Measurements from ENCODE around the gene LCT. TPM values are rescaled to one million over a fixed set of nuclear protein-coding genes. Genes with fewer than 3 reads are reported as not detected.

The LCT gene
- total RNA-seq, 1 experiment from 2014 or later: not detected

DNA sequence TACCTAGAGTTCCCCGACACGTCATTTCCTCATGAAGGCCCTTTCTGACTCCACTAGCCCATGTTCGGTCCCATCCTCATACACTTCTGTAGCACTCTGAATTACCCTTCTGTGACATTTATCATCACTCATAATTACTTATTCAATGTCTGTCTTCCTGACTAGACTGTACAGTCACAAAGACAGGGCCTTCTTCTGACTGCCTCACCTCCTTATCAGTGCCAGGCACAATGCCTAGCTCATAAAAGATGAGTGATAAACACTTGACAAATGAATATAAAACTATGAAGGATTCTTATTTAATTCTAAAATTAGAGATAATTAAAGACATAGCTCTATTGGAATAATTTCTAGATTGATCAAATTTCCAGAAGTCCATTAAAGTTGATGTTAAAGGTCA, 96.8 kb downstream of the LCT start:
- no peaks in the 10 kb centered on the region; the same call in 1 of the 2 replicates for H3K9me2 ChIP-seq (ENCODE audit: insufficient read depth)
- CTCF ChIA-PET: interaction anchor here (0.6 kb wide), 1 partner anchor 47 kb away, joined by 10 read pairs; no protein-coding TSS in a partner anchor

More for the DNA sequence above, 96.8 kb downstream of the LCT start:
- DNase-seq: no peak
- Histone ChIP-seq H3K9me3 (ENCODE audit: insufficient read depth, low read depth) (no peaks in the 10 kb centered on the region), H3K4me1 (replicated peaks; ENCODE audit: insufficient read depth) (peaks cover 18% of the 10 kb centered on the region), H3K27me3 (ENCODE audit: insufficient read depth, low read depth) (no peaks in the 10 kb centered on the region), H3K79me2 (ENCODE audit: low read depth) (peaks cover 35% of the 10 kb centered on the region), H3F3A (ENCODE audit: insufficient read depth, low read depth) (no peaks in the 10 kb centered on the region), H4K20me1 (ENCODE audit: insufficient read depth) (peaks cover 12% of the 10 kb centered on the region), H3K27ac (no peak overlapping the region), H3K4me3 (no peak overlapping the region), H3K4me2 (no peak overlapping the region), H3K36me3 (ENCODE audit: low read depth) (no peaks in the 10 kb centered on the region), H2AFZ (no peak overlapping the region)
- BruUV-seq (replicated peaks): no TSS peak
- intact Hi-C loops (cut with micrococcal nuclease; ENCODE audit: unreplicated experiment): loop anchor here (5.0 to 10.0 kb wide), 2 partner anchors 47 to 205 kb away; partner anchors contain the start of genes R3HDM1 and ZRANB3
- TF ChIP-seq, protein P1, sequence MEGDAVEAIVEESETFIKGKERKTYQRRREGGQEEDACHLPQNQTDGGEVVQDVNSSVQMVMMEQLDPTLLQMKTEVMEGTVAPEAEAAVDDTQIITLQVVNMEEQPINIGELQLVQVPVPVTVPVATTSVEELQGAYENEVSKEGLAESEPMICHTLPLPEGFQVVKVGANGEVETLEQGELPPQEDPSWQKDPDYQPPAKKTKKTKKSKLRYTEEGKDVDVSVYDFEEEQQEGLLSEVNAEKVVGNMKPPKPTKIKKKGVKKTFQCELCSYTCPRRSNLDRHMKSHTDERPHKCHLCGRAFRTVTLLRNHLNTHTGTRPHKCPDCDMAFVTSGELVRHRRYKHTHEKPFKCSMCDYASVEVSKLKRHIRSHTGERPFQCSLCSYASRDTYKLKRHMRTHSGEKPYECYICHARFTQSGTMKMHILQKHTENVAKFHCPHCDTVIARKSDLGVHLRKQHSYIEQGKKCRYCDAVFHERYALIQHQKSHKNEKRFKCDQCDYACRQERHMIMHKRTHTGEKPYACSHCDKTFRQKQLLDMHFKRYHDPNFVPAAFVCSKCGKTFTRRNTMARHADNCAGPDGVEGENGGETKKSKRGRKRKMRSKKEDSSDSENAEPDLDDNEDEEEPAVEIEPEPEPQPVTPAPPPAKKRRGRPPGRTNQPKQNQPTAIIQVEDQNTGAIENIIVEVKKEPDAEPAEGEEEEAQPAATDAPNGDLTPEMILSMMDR (conservative IDR thresholded peaks at IDR 0.05): no peak
- no peak for TF ChIP-seq EZH2 (IDR thresholded peaks at IDR 0.05; ENCODE audit: low read depth)
- POLR2A ChIA-PET (ENCODE audit: unreplicated experiment): no interaction called here

Other genes starting within 250 kb of the LCT start
- 75.6 and 95.0 TPM in 2 replicates for gene UBXN4, start 95.3 kb downstream of the LCT start, total RNA-seq (2021)
- gene MCM6, start 39.3 kb upstream of the LCT start, total RNA-seq (2021): 26.7 and 33.1 TPM in 2 replicates
- 54.3 and 63.0 TPM in 2 replicates for gene DARS1, start 148.4 kb upstream of the LCT start, total RNA-seq (2021)

Measured in PC-9 (cell line).